HL-60/S4 treated with phorbol 12-myristate 13-acetate at 8.2 ng/mL for 4 days and 3 days (cell line): Measurements from ENCODE around the gene BAIAP2L2.

Source experiments
- in situ Hi-C: fragments of 300-500 bp; cut with MboI; formaldehyde crosslinking; loops from 2 replicates; pipeline ENCODE4 v1.15.0; 2022; ENCODE audit warnings: low sequenced_read_pairs

The BAIAP2L2 gene

GRCh38 chr22:38109371-38110001 is 998 bp downstream of the BAIAP2L2 start:
- in situ Hi-C loops: loop anchor here (5.0 kb wide), 1 partner anchor 103 kb away; no protein-coding TSS in a partner anchor

GRCh38 chr22:38108561-38109319 is 1.7 kb downstream of the BAIAP2L2 start:
- in situ Hi-C loops: no loop called here

- in situ Hi-C loops: no loop called here
Observed at GRCh38 chr22:38107692-38108515, 2.6 kb downstream of the BAIAP2L2 start.

GRCh38 chr22:38106814-38107578 is 3.5 kb downstream of the BAIAP2L2 start:
- in situ Hi-C loops: no loop called here

- in situ Hi-C loops: no loop called here
Observed at GRCh38 chr22:38104084-38104483, 6.4 kb downstream of the BAIAP2L2 start.

GRCh38 chr22:38103641-38104040 is 6.8 kb downstream of the BAIAP2L2 start:
- in situ Hi-C loops: no loop called here

GRCh38 chr22:38098410-38099249 is 11.9 kb downstream of the BAIAP2L2 start:
- in situ Hi-C loops: no loop called here

- in situ Hi-C loops: no loop called here
Observed at GRCh38 chr22:38097557-38098409, 12.7 kb downstream of the BAIAP2L2 start.

- in situ Hi-C loops: no loop called here
Observed at GRCh38 chr22:38097058-38097457, 13.4 kb downstream of the BAIAP2L2 start.

GRCh38 chr22:38089474-38089851 is 21.0 kb downstream of the BAIAP2L2 start:
- in situ Hi-C loops: no loop called here

- in situ Hi-C loops: no loop called here
Observed at GRCh38 chr22:38088629-38089473, 21.6 kb downstream of the BAIAP2L2 start.

- in situ Hi-C loops: no loop called here
Observed at GRCh38 chr22:38087855-38088254, 22.6 kb downstream of the BAIAP2L2 start.

- in situ Hi-C loops: no loop called here
Observed at GRCh38 chr22:38086942-38087341, 23.5 kb downstream of the BAIAP2L2 start.

GRCh38 chr22:38086001-38086845 is 24.3 kb downstream of the BAIAP2L2 start:
- in situ Hi-C loops: no loop called here

GRCh38 chr22:38085501-38085900 is 25.0 kb downstream of the BAIAP2L2 start:
- in situ Hi-C loops: no loop called here

- in situ Hi-C loops: no loop called here
Observed at GRCh38 chr22:38085056-38085455, 25.4 kb downstream of the BAIAP2L2 start.

- in situ Hi-C loops: no loop called here
Observed at GRCh38 chr22:38083931-38084631, 26.4 kb downstream of the BAIAP2L2 start, which contains the start of gene SLC16A8. SLC16A8 (minus strand) TSS chr22:38084184; CDS start chr22:38082873, 1,311 bp downstream.
